Adrenal gland (tissue), 12 donors: ENCODE measurements around the gene RAD21L1. TPM values are rescaled to one million over a fixed set of nuclear protein-coding genes. Genes with fewer than 3 reads are reported as not detected.
"Not testable (repeated sequence)": the region's sequence is repeated elsewhere in the genome, so short reads cannot be mapped to it uniquely, and the experiment has no call there.

Experiments
- DNase-seq, 7 donors: peaks; one replicate each; pipeline ENCODE4 v3.0.0-alpha.2; 2019 to 2020
- H3K27ac ChIP-seq, 5 donors: fragments of 200-600 bp; sonication (generic) in 4 of 5; 1 replicate in 3 of 5; 2 replicates in 2 of 5; pipeline versions ENCODE4 v1.5.1 to v1.8.0; 2016 to 2020; ENCODE audit warnings: mild to moderate bottlenecking in 1 of 5
- H3K27me3 ChIP-seq: fragments of 200-600 bp; 2 replicates; pipeline ENCODE4 v1.8.0; 2021
- H3K36me3 ChIP-seq, 2 donors: fragments of 200-600 bp; replicated peaks in 1 of 2; 1 replicate in 1 of 2; 2 replicates in 1 of 2; pipeline versions ENCODE4 v1.5.1 to v1.8.0; 2018 to 2022
- H3K4me1 ChIP-seq, 2 donors: fragments of 200-600 bp; replicated peaks in 1 of 2; 1 replicate in 1 of 2; 2 replicates in 1 of 2; pipeline versions ENCODE4 v1.5.1 to v1.8.0; 2018 to 2021
- H3K4me3 ChIP-seq, 4 donors: fragments of 200-600 bp; sonication (generic) in 3 of 4; one replicate each; pipeline ENCODE4 v1.5.1; 2016 to 2018
- H3K9me3 ChIP-seq, 3 donors: fragments of 200-600 bp; sonication (generic) in 1 of 3; replicated peaks in 1 of 3; 1 replicate in 2 of 3; 2 replicates in 1 of 3; pipeline versions ENCODE4 v1.5.1 to v1.8.0; 2016 to 2021
- POLR2A ChIP-seq, 2 donors: fragments of 450-650 bp; IDR thresholded peaks; one replicate each; pipeline ENCODE4 v1.6.1; 2017; ENCODE audit warnings: antibody characterized with exemption in 2 of 2, mild to moderate bottlenecking in 2 of 2, moderate library complexity in 1 of 2
- WGBS, 4 donors: extraction: QIAGEN DNeasy Blood & Tissue Kit in 2 of 4; methylation state at CpG; one replicate each; pipeline versions ENCODE4 v1.1.5 to v1.1.7; 2013 to 2017; 5-methylcytosine and 5-hydroxymethylcytosine counted together
- intact Hi-C, 2 donors: fragments of 100-400 bp; cut with DNase I; formaldehyde crosslinking; loops; one replicate each; pipeline versions ENCODE4 v1.14.1 to v1.15.0; 2022 to 2023
- polyA plus RNA-seq, 3 donors: library from polyadenylated mRNA; stranded (reverse); fragments of 200-250 nt in 2 of 3; fragments of 350-450 nt in 1 of 3; fragmentation: Illumina TruSeq in 1 of 3; extraction: RNeasy Lipid Tissue Mini Kit (QIAGEN cat#74804) in 1 of 3; gene quantifications; one replicate each; pipeline ENCODE4 v1.2.3, GENCODE V29; 2013 to 2014
- total RNA-seq, 9 donors: library from RNA; depleted of rRNA in 4 of 9; stranded (reverse); fragments of >200 nt in 4 of 9; fragments of 120-200 nt in 1 of 9; fragmentation: NEBNext Ultra II Directional in 1 of 9; extraction: Animal tissue kit (Norgen Biotek cat#: 25700) in 1 of 9; gene quantifications; one replicate each; pipeline versions ENCODE4 v1.1.0 to v1.2.4, GENCODE V29; 2013 to 2023
- TF ChIP-seq, protein P1 (sequence below), 6 experiments: fragments of 450-650 bp in 4 of 6; fragments of 200-600 bp in 2 of 6; sonication (generic) in 1 of 6; IDR thresholded peaks; 1 replicate in 5 of 6; 2 replicates in 1 of 6; pipeline versions ENCODE4 v1.5.1 to v1.8.0; 2016 to 2021; ENCODE audit warnings: antibody characterized with exemption in 6 of 6, mild to moderate bottlenecking in 2 of 6, moderate library complexity in 1 of 6
- donor health status: healthy with polysubstance abuse.
- donor health status: Bipolar disorder and iron deficiency.
- donor health status: DM: yes; HTN: yes; CAD: no.
- donor health status: DM: no; HTN: no; CAD: no.
- donor health status: DM: no; HTN: no; CAD: no.
- donor health status: DM: yes; HTN: yes; CAD: no.

Gene RAD21L1
- total and polyA plus RNA-seq, 12 donors: 0.06 to 0.07 TPM; not detected in 10

DNA sequence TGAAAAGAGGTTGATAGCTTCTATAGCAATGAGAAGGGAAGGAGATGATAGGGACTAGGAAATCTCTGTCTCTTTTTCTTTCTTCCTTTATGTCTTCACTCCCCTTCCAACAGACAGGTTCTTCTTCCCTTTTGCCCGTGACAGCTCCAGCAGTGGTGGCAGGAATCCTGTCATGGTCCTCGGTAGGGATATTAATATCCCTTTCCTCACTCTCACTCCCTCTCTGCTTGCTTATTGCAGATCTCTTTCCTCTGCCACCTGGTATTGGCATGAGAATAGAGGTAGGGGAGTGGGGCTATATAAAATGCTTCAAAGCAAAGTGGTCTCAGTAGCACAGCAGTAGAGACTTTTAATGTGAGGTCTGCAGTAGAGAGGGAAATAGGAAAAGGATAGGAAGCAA is 19.7 kb downstream of the RAD21L1 start:
- WGBS, 4 donors: 56 to 72% (median 70%) methylated on average over 2 of the region's 2 CpGs
- no peaks in the 10 kb centered on the region for H3K9me3 ChIP-seq
- no peaks in the 10 kb centered on the region for H3K36me3 ChIP-seq
- TF ChIP-seq, protein P1, sequence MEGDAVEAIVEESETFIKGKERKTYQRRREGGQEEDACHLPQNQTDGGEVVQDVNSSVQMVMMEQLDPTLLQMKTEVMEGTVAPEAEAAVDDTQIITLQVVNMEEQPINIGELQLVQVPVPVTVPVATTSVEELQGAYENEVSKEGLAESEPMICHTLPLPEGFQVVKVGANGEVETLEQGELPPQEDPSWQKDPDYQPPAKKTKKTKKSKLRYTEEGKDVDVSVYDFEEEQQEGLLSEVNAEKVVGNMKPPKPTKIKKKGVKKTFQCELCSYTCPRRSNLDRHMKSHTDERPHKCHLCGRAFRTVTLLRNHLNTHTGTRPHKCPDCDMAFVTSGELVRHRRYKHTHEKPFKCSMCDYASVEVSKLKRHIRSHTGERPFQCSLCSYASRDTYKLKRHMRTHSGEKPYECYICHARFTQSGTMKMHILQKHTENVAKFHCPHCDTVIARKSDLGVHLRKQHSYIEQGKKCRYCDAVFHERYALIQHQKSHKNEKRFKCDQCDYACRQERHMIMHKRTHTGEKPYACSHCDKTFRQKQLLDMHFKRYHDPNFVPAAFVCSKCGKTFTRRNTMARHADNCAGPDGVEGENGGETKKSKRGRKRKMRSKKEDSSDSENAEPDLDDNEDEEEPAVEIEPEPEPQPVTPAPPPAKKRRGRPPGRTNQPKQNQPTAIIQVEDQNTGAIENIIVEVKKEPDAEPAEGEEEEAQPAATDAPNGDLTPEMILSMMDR (IDR thresholded peaks at IDR 0.05): no peak
- no peak for TF ChIP-seq POLR2A (IDR thresholded peaks at IDR 0.05)
- no peaks in the 10 kb centered on the region for H3K27me3 ChIP-seq
- intact Hi-C loops: no loop called here
- no peak for DNase-seq
- H3K4me1 ChIP-seq: no peaks in the 10 kb centered on the region
- H3K4me3 ChIP-seq: no peak overlapping the region
- no peak overlapping the region for H3K27ac ChIP-seq

DNA sequence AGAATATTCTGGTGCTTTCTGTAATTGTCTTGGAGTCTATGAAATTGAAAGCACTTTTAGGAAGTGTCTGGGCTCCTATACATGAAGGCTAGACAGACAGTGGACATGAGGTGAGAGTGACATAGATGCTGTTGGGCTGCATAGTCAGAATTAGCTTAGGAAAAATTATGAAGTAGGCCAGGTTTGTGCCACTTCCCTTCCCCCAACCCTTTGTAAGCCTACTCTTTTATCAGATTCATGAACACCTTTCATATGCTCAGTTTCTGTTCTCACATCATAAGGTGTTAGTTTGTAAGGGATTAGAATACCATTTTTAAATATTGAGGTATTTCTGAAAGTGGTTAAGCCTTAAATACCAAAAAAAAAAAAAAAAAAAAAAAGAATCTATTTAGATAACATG is 21.8 kb downstream of the RAD21L1 start:
- H3K9me3 ChIP-seq: no peaks in the 10 kb centered on the region
- no peak for TF ChIP-seq POLR2A (IDR thresholded peaks at IDR 0.05)
- TF ChIP-seq, protein P1 (IDR thresholded peaks at IDR 0.05): no peak
- intact Hi-C loops: no loop called here

DNA sequence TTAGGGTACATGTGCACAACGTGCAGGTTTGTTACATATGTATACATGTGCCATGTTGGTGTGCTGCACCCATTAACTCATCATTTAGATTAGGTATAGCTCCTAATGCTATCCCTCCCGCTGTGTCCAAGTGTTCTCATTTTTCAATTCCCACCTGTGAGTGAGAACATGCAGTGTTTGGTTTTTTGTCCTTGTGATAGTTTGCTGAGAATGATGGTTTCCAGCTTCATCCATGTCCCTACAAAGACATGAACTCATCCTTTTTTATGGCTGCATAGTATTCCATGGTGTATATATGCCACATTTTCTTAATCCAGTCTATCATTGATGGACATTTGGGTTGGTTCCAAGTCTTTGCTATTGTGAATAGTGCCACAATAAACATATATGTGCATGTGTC is 24.4 kb downstream of the RAD21L1 start:
- H3K27me3 ChIP-seq, H3K27ac ChIP-seq, intact Hi-C loops, H3K9me3 ChIP-seq, DNase-seq, H3K36me3 ChIP-seq, H3K4me1 ChIP-seq, H3K4me3 ChIP-seq: not testable (repeated sequence)
- WGBS, 4 donors: 84 to 91% (median 90%) methylated on average over 2 of the region's 2 CpGs

More for the DNA sequence above, 21.8 kb downstream of the RAD21L1 start:
- H3K4me1 ChIP-seq: no peaks in the 10 kb centered on the region
- DNase-seq: no peak
- H3K27ac ChIP-seq: no peak overlapping the region
- H3K4me3 ChIP-seq: no peak overlapping the region
- H3K36me3 ChIP-seq: no peaks in the 10 kb centered on the region
- H3K27me3 ChIP-seq: no peaks in the 10 kb centered on the region

DNA sequence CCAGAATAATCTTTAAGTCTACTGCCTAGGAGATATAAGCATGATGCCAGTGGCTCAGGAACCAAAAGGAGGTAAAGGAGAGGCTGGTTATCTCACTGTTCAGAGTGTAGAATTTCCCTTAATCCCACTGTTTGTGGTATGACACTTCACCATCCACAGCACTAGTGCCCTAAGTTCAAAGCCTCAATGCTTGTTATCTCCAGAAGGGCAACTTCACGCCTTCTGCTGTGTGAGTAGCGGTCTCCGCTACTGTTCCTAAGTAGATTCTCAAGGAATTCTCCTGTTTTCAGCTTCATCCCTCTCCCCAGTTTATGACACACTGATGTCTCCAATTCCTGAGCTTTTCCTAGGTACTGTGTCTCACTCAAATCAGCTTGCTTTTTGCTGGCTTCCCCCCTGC is 26.6 kb downstream of the RAD21L1 start:
- intact Hi-C loops: no loop called here
- Histone ChIP-seq H3K36me3 (no peaks in the 10 kb centered on the region), H3K27me3 (peaks cover 12% of the 10 kb centered on the region), H3K27ac (no peak overlapping the region), H3K4me1 (no peaks in the 10 kb centered on the region), H3K4me3 (no peak overlapping the region), H3K9me3 (no peaks in the 10 kb centered on the region)
- no peak for DNase-seq
- WGBS, 4 donors: 76 to 98% (median 93%) methylated on average over 3 of the region's 3 CpGs
- TF ChIP-seq, protein P1 (IDR thresholded peaks at IDR 0.05): no peak
- no peak for TF ChIP-seq POLR2A (IDR thresholded peaks at IDR 0.05)

DNA sequence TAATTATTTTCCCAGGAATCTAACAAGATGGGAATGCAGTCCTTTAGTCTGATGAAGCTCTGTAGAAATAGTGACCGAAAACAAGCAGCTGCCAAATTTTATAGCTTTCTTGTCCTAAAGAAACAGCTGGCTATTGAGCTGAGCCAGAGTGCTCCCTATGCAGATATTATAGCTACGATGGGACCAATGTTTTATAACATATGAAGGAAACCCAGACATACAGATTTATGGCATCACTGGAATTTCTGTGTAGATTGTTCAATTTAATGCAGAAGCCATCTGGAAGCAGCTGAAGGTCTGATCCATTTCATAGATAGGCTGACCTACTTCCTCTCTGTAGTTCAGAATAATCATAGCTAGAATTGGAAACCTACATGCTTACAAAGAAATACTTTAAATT is 28.4 kb downstream of the RAD21L1 start:
- DNase-seq: no peak
- no peaks in the 10 kb centered on the region for H3K36me3 ChIP-seq
- 45 to 64% (median 50%) methylated on average over 2 of the region's 2 CpGs for WGBS, 4 donors

More for the DNA sequence above, 28.4 kb downstream of the RAD21L1 start:
- no peak for TF ChIP-seq POLR2A (IDR thresholded peaks at IDR 0.05)
- TF ChIP-seq, protein P1 (IDR thresholded peaks at IDR 0.05): no peak
- Histone ChIP-seq H3K9me3 (no peaks in the 10 kb centered on the region), H3K27me3 (peaks cover 12% of the 10 kb centered on the region), H3K4me1 (no peaks in the 10 kb centered on the region), H3K4me3 (no peak overlapping the region), H3K27ac (no peak overlapping the region)
- intact Hi-C loops: no loop called here
